Liver (tissue), 9 donors: Measurements from ENCODE around the gene PTPRS. TPM values are rescaled to one million over a fixed set of nuclear protein-coding genes. Genes with fewer than 3 reads are reported as not detected.

ENCODE experiments used
- DNase-seq: peaks from one replicate; pipeline ENCODE4 v3.0.0-alpha.2; 2017; ENCODE audit warnings: low spot score
- H3K27ac ChIP-seq, 2 donors: one replicate each; pipeline ENCODE4 v1.7.0; 2013; ENCODE audit warnings: inconsistent platforms in 2 of 2, low read length in 2 of 2, control low read depth in 1 of 2, low read depth in 1 of 2, mild to moderate bottlenecking in 1 of 2
- H3K27me3 ChIP-seq, 4 donors: one replicate each; pipeline versions ENCODE4 v1.6.1 to v1.7.0; 2013; ENCODE audit warnings: low read length in 3 of 4, inconsistent platforms in 1 of 4, mild to moderate bottlenecking in 1 of 4, moderate library complexity in 1 of 4; ENCODE audit not compliant: control insufficient read depth in 4 of 4, insufficient read depth in 4 of 4
- H3K36me3 ChIP-seq, 4 donors: one replicate each; pipeline versions ENCODE4 v1.6.1 to v1.7.0; 2013; ENCODE audit warnings: low read length in 3 of 4, mild to moderate bottlenecking in 3 of 4, low read depth in 1 of 4, moderate library complexity in 1 of 4; ENCODE audit not compliant: control insufficient read depth in 4 of 4, insufficient read depth in 3 of 4
- H3K4me1 ChIP-seq, 4 donors: one replicate each; pipeline versions ENCODE4 v1.6.1 to v1.7.0; 2013; ENCODE audit warnings: low read length in 3 of 4, mild to moderate bottlenecking in 3 of 4, moderate library complexity in 1 of 4; ENCODE audit not compliant: control insufficient read depth in 4 of 4, insufficient read depth in 4 of 4
- H3K4me3 ChIP-seq, 3 donors: one replicate each; pipeline versions ENCODE4 v1.6.1 to v1.7.0; 2013; ENCODE audit warnings: low read length in 3 of 3, control low read depth in 1 of 3, low read depth in 1 of 3, mild to moderate bottlenecking in 1 of 3
- H3K9ac ChIP-seq, 2 donors: one replicate each; pipeline ENCODE4 v1.7.0; 2013; ENCODE audit warnings: low read length in 2 of 2, mild to moderate bottlenecking in 2 of 2, moderate library complexity in 2 of 2, control low read depth in 1 of 2, low read depth in 1 of 2
- H3K9me3 ChIP-seq, 4 donors: one replicate each; pipeline versions ENCODE4 v1.6.1 to v1.7.0; 2013; ENCODE audit warnings: low read length in 3 of 4; ENCODE audit not compliant: control insufficient read depth in 4 of 4
- ATF3 ChIP-seq: IDR thresholded peaks from 2 replicates; pipeline ENCODE4 v1.6.1; 2016; ENCODE audit warnings: antibody characterized with exemption
- CTCF ChIP-seq: fragments of 150-350 bp; IDR thresholded peaks from 2 replicates; pipeline ENCODE4 v1.5.1; 2017; ENCODE audit warnings: improper control_type of control experiment, low read depth, low read length; ENCODE audit not compliant: missing input control
- EGR1 ChIP-seq, 2 donors: IDR thresholded peaks; 2 replicates each; pipeline ENCODE4 v1.6.1; 2016 to 2018; ENCODE audit warnings: antibody characterized with exemption in 2 of 2, low read depth in 2 of 2
- FOXA1 ChIP-seq: IDR thresholded peaks from 2 replicates; pipeline ENCODE4 v1.6.1; 2016; ENCODE audit warnings: antibody characterized with exemption
- GABPA ChIP-seq, 2 donors: IDR thresholded peaks in 1 of 2; conservative IDR thresholded peaks in 1 of 2; 2 replicates each; pipeline ENCODE4 v1.6.1; 2016; ENCODE audit warnings: antibody characterized with exemption in 2 of 2, mild to moderate bottlenecking in 1 of 2, moderate library complexity in 1 of 2
- HNF4A ChIP-seq, 2 donors: conservative IDR thresholded peaks; 2 replicates each; pipeline ENCODE4 v1.6.1; 2016; ENCODE audit warnings: antibody characterized with exemption in 2 of 2, mild to moderate bottlenecking in 2 of 2
- HNF4G ChIP-seq: IDR thresholded peaks from 2 replicates; pipeline ENCODE4 v1.6.1; 2016; ENCODE audit warnings: antibody characterized with exemption
- JUND ChIP-seq, 2 donors: IDR thresholded peaks; 2 replicates each; pipeline ENCODE4 v1.6.1; 2016; ENCODE audit warnings: antibody characterized with exemption in 2 of 2
- MAX ChIP-seq: IDR thresholded peaks from 2 replicates; pipeline ENCODE4 v1.6.1; 2016; ENCODE audit warnings: antibody characterized with exemption
- NR2F2 ChIP-seq: IDR thresholded peaks from 2 replicates; pipeline ENCODE4 v1.6.1; 2016; ENCODE audit warnings: antibody characterized with exemption
- REST ChIP-seq: IDR thresholded peaks from 2 replicates; pipeline ENCODE4 v1.6.1; 2016; ENCODE audit warnings: antibody characterized with exemption, mild to moderate bottlenecking
- RXRA ChIP-seq, 2 donors: IDR thresholded peaks; 2 replicates each; pipeline ENCODE4 v1.6.1; 2017 to 2018; ENCODE audit warnings: antibody characterized with exemption in 2 of 2, mild to moderate bottlenecking in 1 of 2
- SP1 ChIP-seq: IDR thresholded peaks from 2 replicates; pipeline ENCODE4 v1.6.1; 2018; ENCODE audit warnings: antibody characterized with exemption, mild to moderate bottlenecking
- YY1 ChIP-seq: IDR thresholded peaks from 2 replicates; pipeline ENCODE4 v1.6.1; 2016; ENCODE audit warnings: antibody characterized with exemption, mild to moderate bottlenecking
- ZBTB33 ChIP-seq: IDR thresholded peaks from 2 replicates; pipeline ENCODE4 v1.6.1; 2016; ENCODE audit warnings: antibody characterized with exemption
- WGBS: extraction: QIAGEN DNeasy Blood & Tissue Kit; methylation state at CpG from one replicate; pipeline ENCODE4 v1.1.7; 2013; 5-methylcytosine and 5-hydroxymethylcytosine counted together
- polyA plus RNA-seq, 2 donors: library from polyadenylated mRNA; stranded (reverse) in 1 of 2; unstranded in 1 of 2; fragments of 200-250 nt in 1 of 2; fragments of >200 nt in 1 of 2; fragmentation: Nextera tagmentation in 1 of 2; extraction: Ambion mirVana in 1 of 2; gene quantifications; one replicate each; pipeline versions ENCODE4 v1.2.1 to v1.2.3, GENCODE V29; 2013 to 2015
- total RNA-seq, 2 donors: library from RNA; depleted of rRNA; stranded (reverse); fragments of >200 nt; gene quantifications; one replicate each; pipeline ENCODE4 v1.2.3, GENCODE V29; 2014
- donor health status: healthy.
- donor health status: healthy.
- donor health status: healthy.
- donor health status: healthy.
- donor health status: healthy.

PTPRS gene
- total and polyA plus RNA-seq, 4 donors: 1.3 to 49.7 (median 20.2) TPM

GRCh38 chr19:5338656-5339197 lies 1.9 kb downstream of the PTPRS start:
- Histone ChIP-seq H3K27me3 (peaks cover 0 to 13% (median 5%) of the 10 kb centered on the region in 4 donors), H3K27ac (no peak overlapping the region), H3K9ac (no peak overlapping the region), H3K9me3 (no peaks in the 10 kb centered on the region), H3K4me3 (no peak overlapping the region), H3K36me3 (no peaks in the 10 kb centered on the region), H3K4me1 (peaks cover 0 to 10% (median 2%) of the 10 kb centered on the region in 4 donors)
- TF ChIP-seq FOXA1 (no peak), GABPA (IDR thresholded peaks at IDR 0.05 in 1 of 2, conservative IDR thresholded peaks at IDR 0.05 in 1 of 2) (no peak), NR2F2 (no peak), HNF4G (no peak), CTCF (no peak), ZBTB33 (no peak), RXRA (IDR thresholded peaks at IDR 0.05) (no peak), ATF3 (no peak), REST (no peak), JUND (IDR thresholded peaks at IDR 0.05) (no peak), YY1 (no peak), HNF4A (conservative IDR thresholded peaks at IDR 0.05) (no peak), EGR1 (IDR thresholded peaks at IDR 0.05; ENCODE audit: low read depth in 2 of 2) (no peak), MAX (no peak), SP1 (no peak)
- DNase-seq: no peak
- WGBS: 5% methylated on average over 29 of the region's 29 CpGs
